OCI-LY7 (cell line): ENCODE results near the gene DNAH6.

Source experiments
- EZH2phosphoT487 ChIP-seq: fragments of 200-600 bp; sonication (generic); IDR thresholded peaks from 2 replicates; pipeline ENCODE4 v1.6.1; 2018; ENCODE audit warnings: low read depth, borderline replicate concordance, mild to moderate bottlenecking, mixed run types, antibody characterized with exemption, low read length, moderate library complexity, mixed read lengths
- TF ChIP-seq, protein P1 (sequence below): fragments of 200-600 bp; sonication (generic); conservative IDR thresholded peaks from 2 replicates; pipeline ENCODE4 v1.5.1; 2014; ENCODE audit warnings: mild to moderate bottlenecking, antibody characterized with exemption, low read length, moderate library complexity, mixed read lengths

GRCh38 chr2:84749442-84749841, 233.1 kb downstream of the DNAH6 start:
- TF ChIP-seq, protein P1, sequence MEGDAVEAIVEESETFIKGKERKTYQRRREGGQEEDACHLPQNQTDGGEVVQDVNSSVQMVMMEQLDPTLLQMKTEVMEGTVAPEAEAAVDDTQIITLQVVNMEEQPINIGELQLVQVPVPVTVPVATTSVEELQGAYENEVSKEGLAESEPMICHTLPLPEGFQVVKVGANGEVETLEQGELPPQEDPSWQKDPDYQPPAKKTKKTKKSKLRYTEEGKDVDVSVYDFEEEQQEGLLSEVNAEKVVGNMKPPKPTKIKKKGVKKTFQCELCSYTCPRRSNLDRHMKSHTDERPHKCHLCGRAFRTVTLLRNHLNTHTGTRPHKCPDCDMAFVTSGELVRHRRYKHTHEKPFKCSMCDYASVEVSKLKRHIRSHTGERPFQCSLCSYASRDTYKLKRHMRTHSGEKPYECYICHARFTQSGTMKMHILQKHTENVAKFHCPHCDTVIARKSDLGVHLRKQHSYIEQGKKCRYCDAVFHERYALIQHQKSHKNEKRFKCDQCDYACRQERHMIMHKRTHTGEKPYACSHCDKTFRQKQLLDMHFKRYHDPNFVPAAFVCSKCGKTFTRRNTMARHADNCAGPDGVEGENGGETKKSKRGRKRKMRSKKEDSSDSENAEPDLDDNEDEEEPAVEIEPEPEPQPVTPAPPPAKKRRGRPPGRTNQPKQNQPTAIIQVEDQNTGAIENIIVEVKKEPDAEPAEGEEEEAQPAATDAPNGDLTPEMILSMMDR: no peak
- TF ChIP-seq EZH2phosphoT487: no peak
